ENCODE measurements around the gene USP5.

Gene USP5

DNA sequence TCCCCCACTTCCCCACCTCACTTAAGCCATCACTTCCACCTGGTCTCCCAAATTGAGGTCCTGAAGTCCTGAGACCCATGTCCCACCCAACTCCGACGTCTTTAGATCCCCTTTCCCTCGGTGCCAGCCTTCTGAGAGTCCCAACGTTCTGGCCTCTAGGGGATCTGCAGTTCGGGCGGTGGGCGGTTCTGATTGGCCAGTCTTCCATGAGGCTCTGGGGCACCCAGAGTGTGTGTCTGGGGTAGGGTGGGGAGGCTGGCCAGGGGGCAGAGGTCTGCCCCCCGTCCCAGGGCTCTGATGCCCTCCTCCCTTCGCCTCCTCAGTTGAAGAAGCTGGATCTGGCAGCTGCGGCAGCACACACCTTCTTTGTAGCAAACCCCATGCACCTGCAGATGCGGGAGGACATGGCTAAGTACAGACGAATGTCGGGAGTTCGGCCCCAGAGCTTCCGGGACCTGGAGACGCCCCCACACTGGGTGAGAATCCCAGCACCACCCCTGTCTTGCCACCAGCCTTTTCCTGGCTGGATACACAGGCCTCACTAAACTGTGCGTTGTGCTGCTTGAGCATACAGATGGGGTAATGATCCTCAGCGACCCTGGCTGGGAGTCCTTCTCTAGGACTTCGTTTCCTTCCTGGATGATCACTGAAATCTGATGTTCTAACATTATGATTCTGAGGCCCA, 22.3 kb upstream of the USP5 start:
- TF ChIP-seq CREB1 (IDR thresholded peaks at IDR 0.05; ENCODE audit: low read depth) (no peak), TAF1 (IDR thresholded peaks at IDR 0.05; ENCODE audit: low read depth) (no peak), FOXM1 (IDR thresholded peaks at IDR 0.05; ENCODE audit: borderline replicate concordance, low read depth) (no peak), TEAD4 (IDR thresholded peaks at IDR 0.05) (no peak), EGR1 (IDR thresholded peaks at IDR 0.05) (no peak), NFIC (IDR thresholded peaks at IDR 0.05) (no peak), EP300 (IDR thresholded peaks at IDR 0.05; ENCODE audit: borderline replicate concordance) (no peak), ZBTB7A (IDR thresholded peaks at IDR 0.05; ENCODE audit: low read depth) (no peak; the same call in 1 of the 2 replicates), RAD21 (IDR thresholded peaks at IDR 0.05; ENCODE audit: low read depth) (no peak), YY1 (IDR thresholded peaks at IDR 0.05; ENCODE audit: low read depth) (no peak), TCF12 (IDR thresholded peaks at IDR 0.05; ENCODE audit: low read depth) (no peak), CEBPB (IDR thresholded peaks at IDR 0.05) (no peak)
- TF ChIP-seq, protein P1, sequence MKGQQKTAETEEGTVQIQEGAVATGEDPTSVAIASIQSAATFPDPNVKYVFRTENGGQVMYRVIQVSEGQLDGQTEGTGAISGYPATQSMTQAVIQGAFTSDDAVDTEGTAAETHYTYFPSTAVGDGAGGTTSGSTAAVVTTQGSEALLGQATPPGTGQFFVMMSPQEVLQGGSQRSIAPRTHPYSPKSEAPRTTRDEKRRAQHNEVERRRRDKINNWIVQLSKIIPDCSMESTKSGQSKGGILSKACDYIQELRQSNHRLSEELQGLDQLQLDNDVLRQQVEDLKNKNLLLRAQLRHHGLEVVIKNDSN (IDR thresholded peaks at IDR 0.05): no peak
- TF ChIP-seq, protein P2, sequence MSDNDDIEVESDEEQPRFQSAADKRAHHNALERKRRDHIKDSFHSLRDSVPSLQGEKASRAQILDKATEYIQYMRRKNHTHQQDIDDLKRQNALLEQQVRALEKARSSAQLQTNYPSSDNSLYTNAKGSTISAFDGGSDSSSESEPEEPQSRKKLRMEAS (IDR thresholded peaks at IDR 0.05): no peak
- TF ChIP-seq, protein P3, sequence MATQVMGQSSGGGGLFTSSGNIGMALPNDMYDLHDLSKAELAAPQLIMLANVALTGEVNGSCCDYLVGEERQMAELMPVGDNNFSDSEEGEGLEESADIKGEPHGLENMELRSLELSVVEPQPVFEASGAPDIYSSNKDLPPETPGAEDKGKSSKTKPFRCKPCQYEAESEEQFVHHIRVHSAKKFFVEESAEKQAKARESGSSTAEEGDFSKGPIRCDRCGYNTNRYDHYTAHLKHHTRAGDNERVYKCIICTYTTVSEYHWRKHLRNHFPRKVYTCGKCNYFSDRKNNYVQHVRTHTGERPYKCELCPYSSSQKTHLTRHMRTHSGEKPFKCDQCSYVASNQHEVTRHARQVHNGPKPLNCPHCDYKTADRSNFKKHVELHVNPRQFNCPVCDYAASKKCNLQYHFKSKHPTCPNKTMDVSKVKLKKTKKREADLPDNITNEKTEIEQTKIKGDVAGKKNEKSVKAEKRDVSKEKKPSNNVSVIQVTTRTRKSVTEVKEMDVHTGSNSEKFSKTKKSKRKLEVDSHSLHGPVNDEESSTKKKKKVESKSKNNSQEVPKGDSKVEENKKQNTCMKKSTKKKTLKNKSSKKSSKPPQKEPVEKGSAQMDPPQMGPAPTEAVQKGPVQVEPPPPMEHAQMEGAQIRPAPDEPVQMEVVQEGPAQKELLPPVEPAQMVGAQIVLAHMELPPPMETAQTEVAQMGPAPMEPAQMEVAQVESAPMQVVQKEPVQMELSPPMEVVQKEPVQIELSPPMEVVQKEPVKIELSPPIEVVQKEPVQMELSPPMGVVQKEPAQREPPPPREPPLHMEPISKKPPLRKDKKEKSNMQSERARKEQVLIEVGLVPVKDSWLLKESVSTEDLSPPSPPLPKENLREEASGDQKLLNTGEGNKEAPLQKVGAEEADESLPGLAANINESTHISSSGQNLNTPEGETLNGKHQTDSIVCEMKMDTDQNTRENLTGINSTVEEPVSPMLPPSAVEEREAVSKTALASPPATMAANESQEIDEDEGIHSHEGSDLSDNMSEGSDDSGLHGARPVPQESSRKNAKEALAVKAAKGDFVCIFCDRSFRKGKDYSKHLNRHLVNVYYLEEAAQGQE (IDR thresholded peaks at IDR 0.05; ENCODE audit: low read depth): no peak

DNA sequence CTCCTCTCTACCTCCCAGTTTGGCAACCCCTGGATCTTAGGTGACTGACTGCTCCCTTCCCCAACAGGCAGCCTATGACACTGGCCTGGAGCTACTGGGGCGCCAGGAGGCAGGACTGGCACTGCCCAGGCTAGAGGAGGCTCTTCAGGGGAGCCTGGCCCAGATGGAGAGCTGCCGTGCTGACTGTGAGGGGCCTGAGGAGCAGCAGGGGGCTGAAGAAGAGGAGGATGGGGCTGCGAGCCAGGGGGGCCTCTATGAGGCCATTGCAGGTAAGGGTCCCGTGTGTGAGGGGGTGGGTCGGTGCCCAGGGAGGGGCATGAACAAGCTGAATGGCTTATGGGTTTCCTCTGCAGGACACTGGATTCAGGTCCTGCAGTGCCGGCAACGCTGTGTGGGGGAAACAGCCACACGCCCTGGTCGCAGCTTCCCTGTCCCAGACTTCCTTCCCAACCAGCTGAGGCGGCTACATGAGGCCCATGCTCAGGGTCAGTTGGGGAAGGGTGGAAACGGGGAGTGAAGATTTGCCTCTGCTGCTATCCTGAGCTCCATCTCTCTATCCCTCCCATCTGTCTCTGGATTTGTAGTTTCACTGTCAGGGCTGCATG, 21.6 kb upstream of the USP5 start:
- TF ChIP-seq RAD21 (IDR thresholded peaks at IDR 0.05; ENCODE audit: low read depth): no peak
- no peak for TF ChIP-seq CREB1 (IDR thresholded peaks at IDR 0.05; ENCODE audit: low read depth)
- TF ChIP-seq, protein P2 (IDR thresholded peaks at IDR 0.05): no peak

DNA sequence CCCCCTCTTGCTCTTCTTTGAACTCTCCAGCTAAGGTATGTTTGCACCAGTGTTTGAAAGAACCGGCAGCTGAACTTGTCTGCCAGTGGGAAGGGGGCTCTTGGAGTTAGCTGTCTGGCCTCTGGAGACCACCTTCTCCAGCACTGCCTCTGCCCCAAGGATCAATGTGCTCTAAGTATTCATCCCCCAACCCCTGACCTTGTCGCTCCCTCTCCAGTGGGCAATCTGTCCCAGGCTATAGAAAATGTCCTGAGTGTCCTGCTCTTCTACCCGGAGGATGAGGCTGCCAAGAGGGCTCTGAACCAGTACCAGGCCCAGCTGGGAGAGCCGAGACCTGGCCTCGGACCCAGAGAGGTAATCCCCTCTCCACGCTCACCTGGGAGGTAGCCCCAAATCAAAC, 21.0 kb upstream of the USP5 start:
- TF ChIP-seq EGR1 (IDR thresholded peaks at IDR 0.05): no peak
- TF ChIP-seq NFIC (IDR thresholded peaks at IDR 0.05): no peak
- no peak for TF ChIP-seq TEAD4 (IDR thresholded peaks at IDR 0.05)
- no peak for TF ChIP-seq CREB1 (IDR thresholded peaks at IDR 0.05; ENCODE audit: low read depth)
- TF ChIP-seq, protein P2 (IDR thresholded peaks at IDR 0.05): no peak
- no peak for TF ChIP-seq TCF12 (IDR thresholded peaks at IDR 0.05; ENCODE audit: low read depth)
- no peak for TF ChIP-seq ZBTB7A (IDR thresholded peaks at IDR 0.05; ENCODE audit: low read depth)
- no peak for TF ChIP-seq EP300 (IDR thresholded peaks at IDR 0.05; ENCODE audit: borderline replicate concordance)
- TF ChIP-seq RAD21 (IDR thresholded peaks at IDR 0.05; ENCODE audit: low read depth): no peak
- no peak for TF ChIP-seq CEBPB (IDR thresholded peaks at IDR 0.05)
- TF ChIP-seq, protein P1 (IDR thresholded peaks at IDR 0.05): no peak
- TF ChIP-seq, protein P3 (IDR thresholded peaks at IDR 0.05; ENCODE audit: low read depth): no peak
- no peak for TF ChIP-seq FOXM1 (IDR thresholded peaks at IDR 0.05; ENCODE audit: borderline replicate concordance, low read depth)
- no peak for TF ChIP-seq TAF1 (IDR thresholded peaks at IDR 0.05; ENCODE audit: low read depth)
- TF ChIP-seq YY1 (IDR thresholded peaks at IDR 0.05; ENCODE audit: low read depth): no peak

DNA sequence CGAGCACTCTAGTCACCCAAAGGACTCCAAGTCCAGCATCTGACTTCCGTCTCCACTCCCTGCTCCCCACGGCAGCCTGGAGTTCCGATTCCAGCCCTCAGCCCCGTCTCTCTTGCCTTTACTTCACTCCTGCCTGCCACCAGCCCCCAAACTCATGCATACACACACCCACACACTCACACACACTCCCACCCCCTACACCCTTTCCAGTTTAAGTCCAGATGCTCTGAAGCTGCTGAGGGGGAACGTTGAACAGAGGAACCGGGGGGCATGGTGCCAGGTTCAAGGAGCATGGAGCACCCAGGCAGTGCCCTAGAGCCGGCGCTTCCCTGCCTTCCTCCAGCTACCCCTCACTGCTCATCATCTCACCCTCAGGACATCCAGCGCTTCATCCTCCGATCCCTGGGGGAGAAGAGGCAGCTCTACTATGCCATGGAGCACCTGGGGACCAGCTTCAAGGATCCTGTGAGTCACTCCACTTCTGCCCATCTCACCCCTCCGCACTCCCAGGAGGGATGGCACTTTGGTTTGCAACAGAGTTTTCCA, 20.4 kb upstream of the USP5 start:
- no peak for TF ChIP-seq NFIC (IDR thresholded peaks at IDR 0.05)
- no peak for TF ChIP-seq RAD21 (IDR thresholded peaks at IDR 0.05; ENCODE audit: low read depth)
- TF ChIP-seq, protein P2 (IDR thresholded peaks at IDR 0.05): no peak
- TF ChIP-seq, protein P1 (IDR thresholded peaks at IDR 0.05): no peak

DNA sequence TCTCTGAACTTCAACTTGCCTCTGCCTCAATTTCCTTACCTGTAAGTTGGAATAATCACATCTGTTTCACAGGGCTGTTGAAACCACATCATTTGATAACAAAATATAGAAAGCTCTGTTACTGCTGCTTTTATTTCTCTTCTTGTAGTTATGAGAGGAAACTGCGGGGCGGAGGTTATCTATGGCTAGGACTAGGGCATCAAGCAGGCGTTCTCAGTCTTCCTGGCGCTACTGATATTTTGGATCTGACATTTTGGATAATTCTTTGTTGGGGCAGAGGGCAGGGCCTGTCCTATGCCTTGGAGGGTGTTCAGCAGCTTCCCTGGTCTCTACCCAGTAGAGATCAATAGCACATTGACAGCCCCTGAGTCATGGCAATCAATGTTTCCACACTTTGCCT, 19.8 kb upstream of the USP5 start:
- TF ChIP-seq YY1 (IDR thresholded peaks at IDR 0.05; ENCODE audit: low read depth) (no peak), TCF12 (IDR thresholded peaks at IDR 0.05; ENCODE audit: low read depth) (no peak), NFIC (IDR thresholded peaks at IDR 0.05) (no peak), CEBPB (IDR thresholded peaks at IDR 0.05) (no peak), CREB1 (IDR thresholded peaks at IDR 0.05; ENCODE audit: low read depth) (no peak), EP300 (IDR thresholded peaks at IDR 0.05; ENCODE audit: borderline replicate concordance) (no peak), EGR1 (IDR thresholded peaks at IDR 0.05) (no peak), TEAD4 (IDR thresholded peaks at IDR 0.05) (no peak)
- TF ChIP-seq, protein P1 (IDR thresholded peaks at IDR 0.05): no peak
- TF ChIP-seq, protein P2 (IDR thresholded peaks at IDR 0.05): no peak
- TF ChIP-seq, protein P3 (IDR thresholded peaks at IDR 0.05; ENCODE audit: low read depth): no peak

Data from Ishikawa (cell line).